ENCODE results near the gene DNAH14. TPM values are rescaled to one million over a fixed set of nuclear protein-coding genes. Genes with fewer than 3 reads are reported as not detected.

Gene DNAH14
- total and polyA plus RNA-seq, 2 of the 4 experiments (the other 2 are of a cell fraction) = 2.7 to 3.6 TPM

- ChIA-PET CTCF (no interaction called here), POLR2A (ENCODE audit: unreplicated experiment) (no interaction called here)
- no peak overlapping the region for H3K9ac ChIP-seq (ENCODE audit: low read depth, low read length)
- H4K20me1 ChIP-seq (ENCODE audit: insufficient read depth, low read length) = no peaks in the 10 kb centered on the region
- BruUV-seq (replicated peaks) = no TSS peak
- H2AK5ac ChIP-seq (ENCODE audit: low read depth, low read length) = no peak overlapping the region
- H3K79me1 ChIP-seq (ENCODE audit: low read depth in 1 of 2, low read length in 2 of 2) = no peaks in the 10 kb centered on the region
- H2BK120ac ChIP-seq (ENCODE audit: low read depth, low read length) = no peak overlapping the region
- dilution Hi-C loops (cut with HindIII; ENCODE audit: low sequenced_read_pairs, unreplicated experiment) (no loop called here), in situ Hi-C loops (cut with MboI; ENCODE audit: low sequenced_read_pairs) (no loop called here), intact Hi-C loops (cut with micrococcal nuclease) (no loop called here)
- H3K4me1 ChIP-seq (ENCODE audit: control insufficient read depth, insufficient read depth, low read length) = no peaks in the 10 kb centered on the region
- no peak overlapping the region for H3K18ac ChIP-seq (ENCODE audit: low read depth, low read length)
- no peak overlapping the region for H3K23ac ChIP-seq (ENCODE audit: low read depth, low read length)
- no peak for ATAC-seq (ENCODE audit: low read depth)
- no peaks in the 10 kb centered on the region for H3K27me3 ChIP-seq (ENCODE audit: control insufficient read depth, insufficient read depth, low read length)
- H2AFZ ChIP-seq (replicated peaks; ENCODE audit: low read length, poor library complexity) = no peak overlapping the region
- H3K4ac ChIP-seq (ENCODE audit: low read depth, low read length) = no peak overlapping the region
- no peak overlapping the region for H3K4me2 ChIP-seq (ENCODE audit: low read depth, low read length)
- TF ChIP-seq BHLHE40 (IDR thresholded peaks at IDR 0.05; ENCODE audit: low read depth, low read length) (no peak), POLR2A (IDR thresholded peaks at IDR 0.05; ENCODE audit: low read depth, low read length) (no peak), USF2 (IDR thresholded peaks at IDR 0.05; ENCODE audit: low read depth, low read length) (no peak), CEBPB (IDR thresholded peaks at IDR 0.05; ENCODE audit: low read depth, low read length) (no peak), CHD1 (IDR thresholded peaks at IDR 0.05; ENCODE audit: low read depth, low read length) (no peak), MXI1 (IDR thresholded peaks at IDR 0.05; ENCODE audit: borderline replicate concordance, low read depth, low read length) (no peak), MAZ (IDR thresholded peaks at IDR 0.05; ENCODE audit: borderline replicate concordance, low read depth, low read length) (no peak), RCOR1 (IDR thresholded peaks at IDR 0.05; ENCODE audit: insufficient replicate concordance, low read length) (no peak), FOS (IDR thresholded peaks at IDR 0.05; ENCODE audit: low read depth, low read length) (no peak), NFE2L2 (IDR thresholded peaks at IDR 0.05; ENCODE audit: low read depth, low read length) (no peak), MAFK (IDR thresholded peaks at IDR 0.05; ENCODE audit: low read depth, low read length) (no peak)
- no peak overlapping the region for H2AK9ac ChIP-seq (replicated peaks; ENCODE audit: low read depth, low read length, poor library complexity)
- no peak for DNase-seq
- no peak overlapping the region for H3K27ac ChIP-seq (ENCODE audit: insufficient read depth, low read length)
- no peaks in the 10 kb centered on the region for H3K36me3 ChIP-seq (ENCODE audit: control insufficient read depth, insufficient read depth, low read length)
- no peak overlapping the region for H2BK15ac ChIP-seq (ENCODE audit: low read depth, low read length)
- no peak overlapping the region for H2BK20ac ChIP-seq (ENCODE audit: low read depth, low read length)
- no peak overlapping the region for H2BK5ac ChIP-seq (ENCODE audit: low read depth, low read length, poor library complexity, severe bottlenecking)
- H3K56ac ChIP-seq (ENCODE audit: extremely low read depth, insufficient read depth, low read length) = no peak overlapping the region
- no peak overlapping the region for H4K5ac ChIP-seq (ENCODE audit: low read depth, low read length)
- H3K9me1 ChIP-seq (ENCODE audit: insufficient read depth, low read length) = no peaks in the 10 kb centered on the region
- no peak overlapping the region for H3K4me3 ChIP-seq (ENCODE audit: insufficient read depth, low read depth, low read length)
- H4K91ac ChIP-seq (ENCODE audit: insufficient read depth, low read depth, low read length) = no peak overlapping the region
- H4K8ac ChIP-seq (ENCODE audit: low read depth in 2 of 2, low read length in 2 of 2) = no peak overlapping the region
- H3K14ac ChIP-seq (replicated peaks; ENCODE audit: low read depth, low read length) = no peak overlapping the region
- no peaks in the 10 kb centered on the region for H3K9me3 ChIP-seq (ENCODE audit: control insufficient read depth, insufficient read depth, low read length)
- WGBS, 2 experiments (ENCODE audit: extremely low coverage in 2 of 2, insufficient read length in 1 of 2) = no CpG with 5 or more reads among the region's 1 CpG
Observed at GRCh38 chr1:225290244-225290643, 360.8 kb downstream of the DNAH14 start.

Data from IMR-90 (cell line).